H1 (cell line): ENCODE results near the gene RBM25. TPM values are rescaled to one million over a fixed set of nuclear protein-coding genes. Genes with fewer than 3 reads are reported as not detected.

ENCODE experiments used
- CEBPB ChIP-seq: IDR thresholded peaks from 2 replicates; pipeline ENCODE4 v1.6.1; 2012; ENCODE audit warnings: low read depth, low read length
- CHD1 ChIP-seq: IDR thresholded peaks from 2 replicates; pipeline ENCODE4 v1.6.1; 2012; ENCODE audit warnings: low read depth, low read length, improper control_type of control experiment
- CHD2 ChIP-seq: IDR thresholded peaks from 2 replicates; pipeline ENCODE4 v1.6.1; 2012; ENCODE audit warnings: low read length, improper control_type of control experiment
- KDM5A ChIP-seq: fragments of 200-600 bp; IDR thresholded peaks from 2 replicates; pipeline ENCODE4 v1.7.1; 2012; ENCODE audit warnings: mild to moderate bottlenecking, low read length, inconsistent platforms, mixed read lengths
- polyA plus RNA-seq, 7 experiments: library from polyadenylated mRNA; depleted of rRNA in 3 of 7; stranded (reverse) in 5 of 7; unstranded in 2 of 7; fragments of >200 nt in 5 of 7; fragments of 200-250 nt in 2 of 7; gene quantifications; 1 replicate in 5 of 7; 2 replicates in 1 of 7; 4 replicates in 1 of 7; pipeline versions ENCODE4 v1.2.1 to v1.2.3, GENCODE V29; 2011 to 2013; ENCODE audit warnings: missing spikeins in 2 of 7, mixed read lengths in 2 of 7
- total RNA-seq: library from RNA; stranded (reverse); fragmentation: NEBNext Ultra II Directional; extraction: Animal tissue kit (Norgen Biotek cat#: 25700); gene quantifications from 2 replicates; pipeline ENCODE4 v1.2.1, GENCODE V29; 2021

The RBM25 gene
- total and polyA plus RNA-seq, 2 of the 8 experiments (the other 6 are each of a cell fraction or from before 2014, with no cell fraction given): 25.6 to 134 TPM

- TF ChIP-seq CHD2 (no peak), CHD1 (no peak), CEBPB (no peak), KDM5A (no peak)
Measured at GRCh38 chr14:73166399-73166798, 108.1 kb downstream of the RBM25 start (continued).
